Measurements from ENCODE around the gene CAMKMT. TPM values are rescaled to one million over a fixed set of nuclear protein-coding genes. Genes with fewer than 3 reads are reported as not detected.

The CAMKMT gene
- total RNA-seq, 1 donor from 2014 or later = 7.6 TPM

DNA sequence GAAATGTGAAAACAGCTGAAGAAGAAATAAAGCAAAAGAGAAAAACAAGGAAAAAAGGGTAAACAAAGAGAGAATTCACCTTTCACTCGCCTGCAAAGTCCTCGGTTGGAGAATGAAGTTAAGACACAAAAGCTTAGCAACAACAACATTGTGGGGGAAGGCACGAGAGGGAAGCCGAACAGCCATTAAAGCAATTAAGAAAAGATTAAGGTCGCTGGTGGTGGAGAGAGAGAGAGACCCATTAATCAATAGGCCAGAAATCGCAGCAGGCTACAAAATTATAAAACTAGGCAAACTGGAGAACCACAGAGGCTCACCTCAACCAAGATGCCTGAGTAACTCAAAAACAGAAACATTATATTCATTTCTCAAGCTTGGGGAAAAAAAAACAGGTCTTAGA lies 459.8 kb downstream of the CAMKMT start:
- DNase-seq (ENCODE audit: low read depth, low spot score) = no peak

GRCh38 chr2:44822174-44822573 lies 460.4 kb downstream of the CAMKMT start:
- DNase-seq (ENCODE audit: low read depth, low spot score) = no peak

Other genes with a start within 250 kb of the CAMKMT start
- gene PPM1B, start 193.1 kb upstream of the CAMKMT start, total RNA-seq = 16.0 and 20.0 TPM in 2 replicates
- gene SLC3A1, start 86.5 kb upstream of the CAMKMT start, total RNA-seq = not detected in 2 replicates
- 19.3 and 37.9 TPM in 2 replicates for gene PREPL, start 453 bp upstream of the CAMKMT start, total RNA-seq